Measurements from ENCODE around the gene MRPS25. TPM values are rescaled to one million over a fixed set of nuclear protein-coding genes. Genes with fewer than 3 reads are reported as not detected.

Gene MRPS25
- total RNA-seq, 1 experiment from 2014 or later, result 69.7 TPM

DNA sequence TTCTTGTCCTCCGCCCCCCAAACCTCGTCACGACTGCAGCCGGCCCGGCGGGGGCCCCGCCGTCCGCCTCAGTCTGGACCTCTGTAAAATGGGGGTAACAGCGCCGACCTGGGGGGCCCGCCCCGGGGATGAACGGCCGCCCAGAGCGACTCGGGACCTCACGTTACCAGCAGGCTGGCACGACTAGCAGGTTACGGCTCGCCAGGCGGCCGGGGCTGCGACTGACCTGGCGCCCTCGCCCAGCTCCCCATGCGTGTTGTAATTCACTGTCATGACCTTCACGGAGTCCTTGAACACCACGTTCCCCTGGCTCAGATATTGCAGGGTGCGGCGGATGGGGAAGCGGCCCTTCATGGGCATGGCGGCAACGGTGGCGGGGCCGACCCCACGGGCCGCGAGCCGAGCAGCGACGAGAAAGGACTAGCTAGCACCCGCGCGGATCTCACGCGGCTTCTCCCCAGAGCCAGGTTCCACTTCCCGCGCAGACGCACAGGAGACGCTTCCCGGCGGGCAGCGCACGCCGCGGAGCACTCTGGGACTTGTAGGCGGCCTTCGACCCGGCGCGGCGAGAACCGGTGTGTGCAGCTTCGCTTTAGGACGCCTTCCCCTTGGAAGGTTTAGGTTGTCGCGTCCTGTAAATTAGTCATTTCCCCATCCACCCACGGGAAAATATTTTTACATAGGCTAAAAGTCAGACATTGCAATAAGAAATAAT, at the start of gene MRPS25 (continued):
- TF ChIP-seq ATF2 (CRISPR knock-in tag; IDR thresholded peaks at IDR 0.05; ENCODE audit: borderline replicate concordance, low read depth) (no peak), TEAD1 (CRISPR knock-in tag; IDR thresholded peaks at IDR 0.05) (peak; percentile 22; the same call in 1 of the 2 replicates), SOX15 (CRISPR knock-in tag; IDR thresholded peaks at IDR 0.05) (no peak), NFE2L1 (CRISPR knock-in tag; IDR thresholded peaks at IDR 0.05) (0 out of 2 replicates have a peak, but pooled peaks have one; percentile 69), FOXP1 (CRISPR knock-in tag; IDR thresholded peaks at IDR 0.05; ENCODE audit: borderline replicate concordance) (peak; percentile 83; the same call in 1 of the 2 replicates), JAZF1 (CRISPR knock-in tag; IDR thresholded peaks at IDR 0.05) (no peak), SMAD3 (CRISPR knock-in tag; IDR thresholded peaks at IDR 0.05; ENCODE audit: borderline replicate concordance) (peak; percentile 71; the same call in 1 of the 2 replicates), KAT7 (CRISPR knock-in tag; IDR thresholded peaks at IDR 0.05; ENCODE audit: borderline replicate concordance) (peak; percentile 64; the same call in 1 of the 2 replicates), ATF3 (CRISPR knock-in tag; conservative IDR thresholded peaks at IDR 0.05) (no peak)
- TF ChIP-seq, protein P1, sequence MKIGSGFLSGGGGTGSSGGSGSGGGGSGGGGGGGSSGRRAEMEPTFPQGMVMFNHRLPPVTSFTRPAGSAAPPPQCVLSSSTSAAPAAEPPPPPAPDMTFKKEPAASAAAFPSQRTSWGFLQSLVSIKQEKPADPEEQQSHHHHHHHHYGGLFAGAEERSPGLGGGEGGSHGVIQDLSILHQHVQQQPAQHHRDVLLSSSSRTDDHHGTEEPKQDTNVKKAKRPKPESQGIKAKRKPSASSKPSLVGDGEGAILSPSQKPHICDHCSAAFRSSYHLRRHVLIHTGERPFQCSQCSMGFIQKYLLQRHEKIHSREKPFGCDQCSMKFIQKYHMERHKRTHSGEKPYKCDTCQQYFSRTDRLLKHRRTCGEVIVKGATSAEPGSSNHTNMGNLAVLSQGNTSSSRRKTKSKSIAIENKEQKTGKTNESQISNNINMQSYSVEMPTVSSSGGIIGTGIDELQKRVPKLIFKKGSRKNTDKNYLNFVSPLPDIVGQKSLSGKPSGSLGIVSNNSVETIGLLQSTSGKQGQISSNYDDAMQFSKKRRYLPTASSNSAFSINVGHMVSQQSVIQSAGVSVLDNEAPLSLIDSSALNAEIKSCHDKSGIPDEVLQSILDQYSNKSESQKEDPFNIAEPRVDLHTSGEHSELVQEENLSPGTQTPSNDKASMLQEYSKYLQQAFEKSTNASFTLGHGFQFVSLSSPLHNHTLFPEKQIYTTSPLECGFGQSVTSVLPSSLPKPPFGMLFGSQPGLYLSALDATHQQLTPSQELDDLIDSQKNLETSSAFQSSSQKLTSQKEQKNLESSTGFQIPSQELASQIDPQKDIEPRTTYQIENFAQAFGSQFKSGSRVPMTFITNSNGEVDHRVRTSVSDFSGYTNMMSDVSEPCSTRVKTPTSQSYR (CRISPR knock-in tag; IDR thresholded peaks at IDR 0.05), result no peak

DNA sequence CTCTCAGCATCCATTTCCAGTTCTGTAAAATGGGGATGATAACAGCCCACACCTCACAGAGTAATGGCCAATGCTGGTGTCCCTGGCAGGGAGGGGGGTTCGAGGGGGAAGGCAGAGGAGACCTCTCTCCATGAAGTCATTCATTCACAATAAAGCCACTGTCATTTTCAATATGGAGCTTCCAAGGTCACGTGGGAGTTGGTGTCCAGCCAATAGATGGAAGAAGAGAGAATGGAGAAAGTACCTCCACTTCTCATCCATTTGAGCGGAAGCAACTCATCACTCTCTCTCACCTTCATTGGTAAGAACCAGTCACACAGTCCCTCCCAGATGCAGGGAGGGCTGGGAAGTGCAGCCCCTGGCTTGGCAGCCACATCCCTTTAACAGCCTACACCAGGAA, 48.8 kb upstream of the MRPS25 start:
- H3K9me3 Mint-ChIP-seq, result peaks cover 4% of the 10 kb centered on the region; the same call in 1 of the 2 replicates
- 0 out of 2 replicates have a peak, but pooled peaks cover 2% of the 10 kb centered on the region for H3K36me3 Mint-ChIP-seq
- TF ChIP-seq JAZF1 (CRISPR knock-in tag; IDR thresholded peaks at IDR 0.05) (no peak), TP53 (CRISPR knock-in tag; IDR thresholded peaks at IDR 0.05) (no peak), SP1 (CRISPR knock-in tag; conservative IDR thresholded peaks at IDR 0.05) (no peak), EMX1 (CRISPR knock-in tag; IDR thresholded peaks at IDR 0.05) (no peak), E2F4 (CRISPR knock-in tag; IDR thresholded peaks at IDR 0.05; ENCODE audit: borderline replicate concordance, low read depth) (no peak), FOXJ3 (CRISPR knock-in tag; IDR thresholded peaks at IDR 0.05; ENCODE audit: borderline replicate concordance) (no peak), GTF2I (CRISPR knock-in tag; conservative IDR thresholded peaks at IDR 0.05) (no peak), GRHL2 (CRISPR knock-in tag; IDR thresholded peaks at IDR 0.05; ENCODE audit: insufficient replicate concordance, severe bottlenecking) (no peak), ZNF423 (CRISPR knock-in tag; IDR thresholded peaks at IDR 0.05) (no peak), ESRRA (CRISPR knock-in tag; IDR thresholded peaks at IDR 0.05; ENCODE audit: borderline replicate concordance) (no peak), ZNF396 (CRISPR knock-in tag; IDR thresholded peaks at IDR 0.05; ENCODE audit: borderline replicate concordance) (no peak), MYBL2 (CRISPR knock-in tag; IDR thresholded peaks at IDR 0.05) (no peak), NFE2L1 (CRISPR knock-in tag; IDR thresholded peaks at IDR 0.05) (no peak), CBFB (CRISPR knock-in tag; IDR thresholded peaks at IDR 0.05; ENCODE audit: low read depth) (no peak), ZNF138 (CRISPR knock-in tag; conservative IDR thresholded peaks at IDR 0.05) (no peak)
- TF ChIP-seq, protein P2, sequence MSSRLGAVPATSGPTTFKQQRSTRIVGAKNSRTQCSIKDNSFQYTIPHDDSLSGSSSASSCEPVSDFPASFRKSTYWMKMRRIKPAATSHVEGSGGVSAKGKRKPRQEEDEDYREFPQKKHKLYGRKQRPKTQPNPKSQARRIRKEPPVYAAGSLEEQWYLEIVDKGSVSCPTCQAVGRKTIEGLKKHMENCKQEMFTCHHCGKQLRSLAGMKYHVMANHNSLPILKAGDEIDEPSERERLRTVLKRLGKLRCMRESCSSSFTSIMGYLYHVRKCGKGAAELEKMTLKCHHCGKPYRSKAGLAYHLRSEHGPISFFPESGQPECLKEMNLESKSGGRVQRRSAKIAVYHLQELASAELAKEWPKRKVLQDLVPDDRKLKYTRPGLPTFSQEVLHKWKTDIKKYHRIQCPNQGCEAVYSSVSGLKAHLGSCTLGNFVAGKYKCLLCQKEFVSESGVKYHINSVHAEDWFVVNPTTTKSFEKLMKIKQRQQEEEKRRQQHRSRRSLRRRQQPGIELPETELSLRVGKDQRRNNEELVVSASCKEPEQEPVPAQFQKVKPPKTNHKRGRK (CRISPR knock-in tag; IDR thresholded peaks at IDR 0.05; ENCODE audit: borderline replicate concordance), result no peak
- TF ChIP-seq, protein P3, sequence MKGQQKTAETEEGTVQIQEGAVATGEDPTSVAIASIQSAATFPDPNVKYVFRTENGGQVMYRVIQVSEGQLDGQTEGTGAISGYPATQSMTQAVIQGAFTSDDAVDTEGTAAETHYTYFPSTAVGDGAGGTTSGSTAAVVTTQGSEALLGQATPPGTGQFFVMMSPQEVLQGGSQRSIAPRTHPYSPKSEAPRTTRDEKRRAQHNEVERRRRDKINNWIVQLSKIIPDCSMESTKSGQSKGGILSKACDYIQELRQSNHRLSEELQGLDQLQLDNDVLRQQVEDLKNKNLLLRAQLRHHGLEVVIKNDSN (CRISPR knock-in tag; IDR thresholded peaks at IDR 0.05), result no peak
- peaks cover 27% of the 10 kb centered on the region for H3K4me1 Mint-ChIP-seq
- ATAC-seq, result no peak
- peaks cover 21% of the 10 kb centered on the region for H3K27me3 Mint-ChIP-seq (ENCODE audit: low read depth)
- no peak for DNase-seq (ENCODE audit: low spot score)
- no peak overlapping the region for H3K4me3 Mint-ChIP-seq
- CTCF ChIA-PET, result interaction anchor here (0.9 to 3.1 kb wide), 2 partner anchors 92 to 154 kb away, joined by 3 to 11 read pairs; partner anchors contain the start of gene CAPN7
- POLR2A ChIA-PET, result no interaction called here
- no peak overlapping the region for H3K27ac Mint-ChIP-seq
